NCI-H748 (cell line): ENCODE results near the gene CNR1.

Experiments
- DNase-seq: peaks from one replicate; lab custom pipeline; 2025; ENCODE audit not compliant: unreplicated experiment; lab: John Stamatoyannopoulos, UW

The CNR1 gene

GRCh38 chr6:88144637-88145297 is 21.4 kb downstream of the CNR1 start:
- no peak for DNase-seq

GRCh38 chr6:88143421-88144157 is 22.6 kb downstream of the CNR1 start:
- DNase-seq: peak; percentile 62

DNA sequence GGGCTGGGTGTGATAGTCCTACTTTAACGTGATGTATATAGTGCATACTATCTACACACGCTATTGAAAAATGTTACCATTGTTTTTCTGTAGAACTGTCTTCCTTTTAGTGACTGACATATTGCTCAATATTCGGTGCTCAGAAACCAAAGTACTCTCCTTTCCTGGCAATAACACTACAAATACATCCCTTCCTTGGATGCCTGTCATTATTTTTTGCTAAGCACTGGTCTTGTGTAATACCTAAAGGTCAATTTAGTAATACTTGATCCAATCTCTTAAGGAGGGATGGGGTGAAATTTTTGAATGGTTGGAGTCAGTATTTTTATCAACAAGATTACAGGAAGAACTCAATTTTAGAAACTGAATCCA is 23.9 kb downstream of the CNR1 start:
- DNase-seq: no peak

DNA sequence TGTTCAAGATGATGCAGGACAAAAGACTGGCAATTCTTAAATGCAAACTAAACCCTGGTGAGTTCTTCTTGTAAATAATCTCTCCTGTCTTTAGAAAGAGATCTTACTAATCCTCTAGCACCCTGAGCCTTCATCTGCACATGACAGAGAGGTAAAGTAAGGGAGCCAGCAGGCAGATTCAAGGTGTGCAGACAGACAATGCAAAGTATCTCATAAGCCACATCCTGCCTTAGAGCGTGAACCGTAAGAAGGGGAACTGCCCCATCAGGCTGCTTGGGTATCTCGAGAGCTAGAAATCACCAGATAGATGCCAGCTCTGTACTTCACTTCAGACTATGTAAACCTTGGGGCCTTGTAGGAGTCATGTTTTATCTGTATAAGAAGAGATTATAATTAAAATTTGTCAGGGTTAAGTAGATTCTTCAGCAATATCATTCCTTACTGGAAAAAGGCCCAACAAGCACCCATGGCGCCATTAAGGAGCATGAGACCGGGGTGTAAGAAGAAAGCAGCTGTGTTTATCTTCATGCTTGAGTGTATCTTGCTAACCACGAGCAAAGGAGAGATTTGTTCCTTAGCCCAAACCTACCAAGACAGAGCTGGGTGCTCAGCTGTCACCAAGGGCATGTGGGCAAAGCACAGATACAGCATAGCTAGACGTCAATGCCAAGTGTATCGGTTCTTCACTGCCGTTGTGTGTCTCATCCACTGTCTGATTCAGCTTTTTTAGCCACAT is 24.4 kb downstream of the CNR1 start:
- DNase-seq: no peak

DNA sequence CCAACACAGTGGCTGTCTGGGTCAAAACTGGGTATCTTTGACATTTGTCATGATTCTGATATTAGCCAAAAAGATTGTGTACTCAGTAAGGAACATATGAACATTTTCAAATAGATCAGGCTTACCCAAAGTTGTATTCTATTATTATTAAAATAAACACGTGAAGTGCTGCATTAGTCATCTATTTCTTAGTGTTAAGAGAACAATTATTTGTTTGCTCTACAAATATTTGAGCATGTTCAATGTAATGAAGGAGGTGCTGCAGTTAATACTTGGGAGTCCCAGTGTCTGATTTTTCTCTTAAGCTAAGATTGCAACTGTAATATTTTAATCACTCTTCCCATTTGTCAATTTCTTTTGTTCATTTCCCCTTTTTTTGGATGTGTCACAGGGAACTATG is 28.2 kb downstream of the CNR1 start:
- no peak for DNase-seq

DNA sequence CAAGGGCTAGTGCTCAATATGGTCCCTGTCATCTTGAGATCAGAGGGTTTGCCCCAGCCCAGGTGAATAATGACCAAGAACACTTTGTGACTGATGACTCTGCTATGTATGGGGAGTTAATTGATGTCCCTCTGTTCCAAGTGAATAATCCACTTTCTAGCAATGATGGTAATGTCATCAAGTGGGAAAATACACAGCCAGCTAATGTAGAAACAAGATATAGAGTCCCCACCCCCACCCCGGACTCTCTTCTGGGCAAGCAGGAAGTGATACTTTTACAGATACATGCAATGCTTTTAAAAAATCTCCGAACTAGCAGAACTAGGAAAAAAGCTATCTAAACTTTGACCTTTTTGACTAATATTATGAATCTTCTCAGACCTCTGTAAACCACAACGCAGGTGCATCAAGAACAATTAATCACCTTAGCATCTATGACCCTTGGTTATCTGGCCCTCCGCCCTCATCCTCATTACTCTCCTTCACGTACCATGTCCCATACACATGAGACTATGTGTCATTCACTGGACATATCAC is 30.5 kb downstream of the CNR1 start:
- no peak for DNase-seq

DNA sequence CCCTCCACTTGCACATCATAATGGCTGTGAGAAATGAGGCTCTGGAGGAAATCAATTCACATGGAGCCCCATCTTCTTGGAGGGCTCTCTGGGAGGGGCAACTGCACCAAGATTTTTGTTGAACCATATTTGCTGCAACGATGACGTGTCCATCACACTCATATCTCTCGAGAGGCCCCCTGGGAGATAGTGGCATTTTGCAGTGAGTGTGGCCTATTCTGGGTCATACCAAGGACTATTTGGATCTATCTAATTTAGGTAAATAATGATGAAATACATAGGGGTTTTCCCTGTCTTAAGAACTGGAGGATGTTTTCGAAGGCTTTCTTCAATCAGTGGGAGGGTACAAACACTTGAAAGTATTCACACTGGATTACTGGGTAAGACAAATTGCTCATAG is 31.6 kb downstream of the CNR1 start:
- no peak for DNase-seq

- DNase-seq: no peak
These were observed 32.4 kb downstream of the CNR1 start for GRCh38 chr6:88133718-88134117.

- DNase-seq: no peak
These were observed 41.1 kb downstream of the CNR1 start for GRCh38 chr6:88124925-88125557.

DNA sequence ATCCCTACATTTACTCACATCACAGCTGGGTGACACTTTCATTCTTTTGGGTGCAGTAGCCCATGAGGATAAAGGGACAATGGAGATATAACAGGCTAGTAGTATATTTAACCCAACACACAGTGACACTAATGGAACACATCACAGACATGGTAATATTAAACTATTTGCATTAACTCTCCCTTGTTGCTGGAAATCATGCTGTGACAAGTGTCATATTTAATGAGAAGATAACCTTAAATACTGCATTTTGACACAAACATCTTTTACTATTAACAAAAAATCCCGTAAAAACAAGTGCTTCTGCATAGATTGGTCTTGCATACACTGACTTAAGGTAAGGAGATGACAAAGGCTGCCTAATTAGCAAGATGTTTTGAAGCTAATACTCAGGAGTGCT is 45.5 kb downstream of the CNR1 start:
- DNase-seq: peak; percentile 58

DNA sequence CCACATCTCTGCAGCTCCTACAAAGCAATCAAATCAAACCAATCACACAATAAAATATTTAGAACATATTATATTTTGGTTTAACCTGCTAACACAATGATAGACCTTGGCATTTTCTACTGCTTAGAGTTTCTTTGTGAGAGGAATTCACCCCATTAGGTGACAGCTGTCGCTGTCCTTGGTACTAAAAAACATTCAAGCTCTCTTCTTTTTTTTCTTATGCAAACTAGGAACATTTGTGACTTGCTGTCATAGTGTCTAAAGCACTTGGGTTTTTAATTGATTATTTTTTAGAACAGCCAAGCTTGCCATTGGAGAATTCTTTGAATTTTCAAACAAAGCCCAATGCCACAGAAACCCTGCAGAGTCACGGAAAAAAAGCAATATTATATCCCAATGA is 46.4 kb downstream of the CNR1 start:
- no peak for DNase-seq

DNA sequence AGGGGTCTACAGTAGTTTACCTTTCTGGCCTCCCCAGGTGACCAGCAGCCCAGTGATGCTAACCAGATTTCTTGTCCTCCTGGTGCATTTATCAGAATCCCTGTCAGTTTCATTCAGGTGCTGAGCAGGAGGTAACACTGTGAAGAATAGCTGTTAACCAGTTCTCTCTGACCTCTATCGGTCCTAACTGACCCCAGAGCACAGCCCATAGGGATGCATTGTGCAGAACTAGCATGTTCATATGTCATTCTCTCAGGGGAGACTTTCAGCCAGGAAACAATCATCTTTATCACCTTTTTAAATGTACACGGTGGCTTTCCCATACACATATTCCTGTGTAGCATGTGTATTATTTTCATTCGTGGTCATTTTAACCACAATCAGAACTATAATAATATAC is 49.9 kb downstream of the CNR1 start:
- no peak for DNase-seq

DNA sequence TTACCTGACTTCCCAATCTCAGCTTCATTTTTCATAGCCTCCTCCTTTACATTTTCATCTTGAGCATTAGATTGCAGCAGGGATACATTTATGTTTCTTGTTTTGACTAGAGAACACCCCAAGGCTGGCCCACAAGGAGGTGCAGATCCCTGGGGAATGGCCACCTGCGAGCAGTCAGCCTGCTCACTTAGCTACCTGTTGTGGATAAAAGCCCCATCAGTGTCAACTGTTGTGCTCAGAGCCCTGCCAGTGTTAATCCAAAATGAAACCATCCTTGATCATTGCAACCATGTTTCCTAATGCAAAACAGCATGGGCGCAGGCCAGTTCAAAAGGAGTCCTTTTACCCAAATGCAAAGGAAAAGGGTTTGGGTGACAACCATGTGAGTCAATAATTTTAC is 50.8 kb downstream of the CNR1 start:
- DNase-seq: no peak

DNA sequence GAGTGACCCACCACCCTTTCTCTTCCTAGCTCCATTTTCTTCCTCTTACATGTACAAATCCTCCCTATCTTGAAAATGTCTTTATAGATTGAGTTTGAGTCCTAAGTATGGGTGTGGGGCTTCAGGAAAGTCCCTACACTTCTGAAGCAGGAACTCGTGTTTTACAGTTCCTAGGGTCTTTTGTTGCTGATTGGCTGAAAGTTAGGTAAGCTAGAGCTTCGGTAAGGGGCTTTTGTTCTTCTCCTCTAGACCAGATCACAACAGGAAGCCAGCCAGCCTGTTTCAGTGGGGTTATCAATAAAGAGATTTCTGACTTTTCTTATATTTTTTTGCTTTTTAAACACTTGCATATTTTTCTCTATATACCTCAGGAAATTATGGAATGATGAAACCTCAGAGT is 51.3 kb downstream of the CNR1 start:
- DNase-seq: no peak

DNA sequence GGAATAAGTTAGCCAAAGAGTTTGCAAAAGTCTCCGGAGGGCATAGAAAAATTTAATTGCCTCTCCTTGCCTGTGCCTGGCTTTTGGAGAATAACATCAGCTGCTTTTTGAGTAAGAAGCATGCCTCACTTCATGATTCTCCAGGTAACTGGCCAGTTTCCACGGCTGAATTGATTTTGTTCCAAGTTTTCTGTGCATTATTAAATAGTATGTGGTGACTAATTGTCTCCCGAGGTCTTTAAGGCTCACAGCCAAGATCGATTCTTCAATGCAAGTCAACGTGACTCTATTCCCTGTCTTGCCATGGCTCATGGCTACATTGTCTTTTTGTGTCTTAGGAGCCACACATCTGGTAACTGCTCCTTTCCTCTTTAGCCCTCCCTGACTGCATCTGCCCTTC is 54.2 kb downstream of the CNR1 start:
- DNase-seq: no peak

GRCh38 chr6:88107241-88107640 is 58.9 kb downstream of the CNR1 start:
- DNase-seq: no peak

GRCh38 chr6:88105741-88106340 is 60.3 kb downstream of the CNR1 start:
- DNase-seq: no peak
